Effector memory CD4-positive, alpha-beta T cell (primary cell): Measurements from ENCODE around the gene SNAI3.
A peak's percentile ranks its signal among the peaks of the same experiment; 100 is the strongest.
"Not testable (repeated sequence)": the region's sequence is repeated elsewhere in the genome, so short reads cannot be mapped to it uniquely, and the experiment has no call there.

Experiments
- DNase-seq, 3 donors: peaks; one replicate each; pipeline ENCODE4 v3.0.0-alpha.2; 2020
- H3K27ac ChIP-seq: 2 replicates; pipeline ENCODE4 v1.7.0; 2013; ENCODE audit warnings: mild to moderate bottlenecking, low read length, moderate library complexity; ENCODE audit not compliant: insufficient read depth, poor library complexity, severe bottlenecking
- H3K27me3 ChIP-seq: replicated peaks from 2 replicates; pipeline ENCODE4 v1.7.0; 2013; ENCODE audit warnings: mild to moderate bottlenecking, low read length; ENCODE audit not compliant: insufficient read depth, control insufficient read depth, poor library complexity, severe bottlenecking
- H3K36me3 ChIP-seq: 2 replicates; pipeline ENCODE4 v1.7.0; 2013; ENCODE audit warnings: mild to moderate bottlenecking, low read length, moderate library complexity; ENCODE audit not compliant: control insufficient read depth, insufficient read depth
- H3K4me1 ChIP-seq: 2 replicates; pipeline ENCODE4 v1.7.0; 2013; ENCODE audit warnings: low read length, mild to moderate bottlenecking; ENCODE audit not compliant: control insufficient read depth, insufficient read depth, poor library complexity, severe bottlenecking
- H3K4me3 ChIP-seq: 2 replicates; pipeline ENCODE4 v1.7.0; 2013; ENCODE audit warnings: low read length, low read depth, mild to moderate bottlenecking; ENCODE audit not compliant: insufficient read depth, poor library complexity, severe bottlenecking
- H3K9me3 ChIP-seq: 2 replicates; pipeline ENCODE4 v1.7.0; 2013; ENCODE audit warnings: mild to moderate bottlenecking, low read length, moderate library complexity; ENCODE audit not compliant: control insufficient read depth

The SNAI3 gene

DNA sequence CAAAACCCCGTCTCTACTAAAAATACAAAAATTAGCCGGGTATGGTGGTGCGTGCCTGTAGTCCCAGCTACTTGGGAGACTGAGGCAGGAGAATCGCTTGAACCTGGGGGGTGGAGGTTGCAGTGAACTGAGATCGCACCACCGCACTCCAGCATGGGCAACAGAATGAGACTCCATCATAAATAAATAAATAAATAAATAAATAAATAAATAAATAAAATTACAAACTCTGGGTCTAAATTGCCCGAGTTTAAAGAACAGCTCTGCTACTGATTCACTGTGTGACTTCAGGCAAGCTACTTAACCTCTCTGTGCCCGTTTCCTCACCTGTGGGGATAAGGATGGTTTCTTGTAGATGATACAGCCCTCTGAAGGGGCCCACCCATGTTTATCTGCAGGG lies 16.8 kb downstream of the SNAI3 start:
- not testable (repeated sequence) for H3K4me3 ChIP-seq, H3K27me3 ChIP-seq, H3K27ac ChIP-seq, DNase-seq, H3K9me3 ChIP-seq, H3K36me3 ChIP-seq, H3K4me1 ChIP-seq

DNA sequence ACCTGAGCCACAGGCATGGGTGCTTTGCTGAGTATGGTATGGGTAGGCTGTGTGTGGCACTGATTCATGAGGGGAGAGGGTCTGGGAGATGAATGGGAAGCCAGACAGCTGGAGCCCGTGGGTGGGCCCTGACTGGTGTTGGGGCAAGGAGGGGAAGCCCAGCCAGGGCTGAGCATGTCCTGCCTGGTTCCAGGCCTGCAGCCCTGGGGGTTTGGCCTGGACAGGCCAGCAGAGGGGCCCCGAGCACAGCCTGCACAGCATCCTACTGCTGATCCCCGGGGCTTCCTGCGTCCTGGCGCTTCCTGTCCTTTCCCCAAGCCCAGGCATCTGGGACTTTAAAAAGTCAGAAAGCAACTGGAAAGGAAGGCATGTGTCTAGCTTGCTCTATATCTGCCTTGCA lies 18.8 kb downstream of the SNAI3 start:
- H3K36me3 ChIP-seq: no peaks in the 10 kb centered on the region
- no peak overlapping the region for H3K27ac ChIP-seq
- H3K27me3 ChIP-seq: no peaks in the 10 kb centered on the region
- H3K9me3 ChIP-seq: no peaks in the 10 kb centered on the region
- DNase-seq: no peak
- no peak overlapping the region for H3K4me3 ChIP-seq
- H3K4me1 ChIP-seq: peaks cover 6% of the 10 kb centered on the region

DNA sequence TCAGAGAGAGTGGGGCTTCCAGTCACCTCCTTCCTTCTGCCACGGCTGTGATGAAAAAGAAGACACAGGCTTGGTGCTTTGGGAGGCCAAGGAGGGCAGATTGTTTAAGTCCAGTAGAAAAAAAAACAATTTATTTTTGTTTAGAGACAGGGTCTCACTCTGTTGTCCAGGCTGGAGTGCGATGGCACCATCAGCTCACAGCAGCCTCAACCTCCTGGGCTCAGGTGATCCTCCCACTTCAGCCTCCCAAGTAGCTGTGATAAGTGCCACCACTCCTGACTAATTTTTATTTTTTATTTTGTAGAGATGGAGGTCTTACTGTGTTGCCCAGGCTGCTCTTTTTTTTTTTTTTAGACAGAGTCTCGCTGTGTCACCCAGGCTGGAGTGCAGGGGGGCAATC lies 20.7 kb downstream of the SNAI3 start:
- no peak overlapping the region for H3K27ac ChIP-seq
- peaks cover 14% of the 10 kb centered on the region for H3K4me1 ChIP-seq
- no peak for DNase-seq
- no peaks in the 10 kb centered on the region for H3K36me3 ChIP-seq
- H3K9me3 ChIP-seq: no peaks in the 10 kb centered on the region
- H3K27me3 ChIP-seq: no peaks in the 10 kb centered on the region
- no peak overlapping the region for H3K4me3 ChIP-seq

DNA sequence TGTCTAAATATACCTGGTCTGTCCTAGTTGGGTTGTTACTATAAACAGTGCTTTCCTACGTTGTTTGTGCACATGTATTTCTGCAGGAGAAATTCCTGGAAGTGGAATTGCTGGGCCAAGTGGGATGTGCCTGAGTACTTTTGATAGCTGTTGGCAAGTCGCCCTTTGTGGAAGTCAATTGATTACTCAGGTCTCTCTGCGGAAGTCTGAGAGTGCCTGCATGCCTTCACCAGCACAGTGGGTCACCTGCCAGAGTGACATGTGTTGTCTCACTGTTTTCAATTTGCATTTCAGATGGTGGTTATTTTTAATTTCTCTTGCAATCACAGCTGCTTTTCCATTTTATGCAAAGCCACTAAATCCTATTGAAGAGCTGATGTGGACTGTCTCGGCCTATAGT lies 21.2 kb downstream of the SNAI3 start:
- no peak for DNase-seq
- no peak overlapping the region for H3K4me3 ChIP-seq

DNA sequence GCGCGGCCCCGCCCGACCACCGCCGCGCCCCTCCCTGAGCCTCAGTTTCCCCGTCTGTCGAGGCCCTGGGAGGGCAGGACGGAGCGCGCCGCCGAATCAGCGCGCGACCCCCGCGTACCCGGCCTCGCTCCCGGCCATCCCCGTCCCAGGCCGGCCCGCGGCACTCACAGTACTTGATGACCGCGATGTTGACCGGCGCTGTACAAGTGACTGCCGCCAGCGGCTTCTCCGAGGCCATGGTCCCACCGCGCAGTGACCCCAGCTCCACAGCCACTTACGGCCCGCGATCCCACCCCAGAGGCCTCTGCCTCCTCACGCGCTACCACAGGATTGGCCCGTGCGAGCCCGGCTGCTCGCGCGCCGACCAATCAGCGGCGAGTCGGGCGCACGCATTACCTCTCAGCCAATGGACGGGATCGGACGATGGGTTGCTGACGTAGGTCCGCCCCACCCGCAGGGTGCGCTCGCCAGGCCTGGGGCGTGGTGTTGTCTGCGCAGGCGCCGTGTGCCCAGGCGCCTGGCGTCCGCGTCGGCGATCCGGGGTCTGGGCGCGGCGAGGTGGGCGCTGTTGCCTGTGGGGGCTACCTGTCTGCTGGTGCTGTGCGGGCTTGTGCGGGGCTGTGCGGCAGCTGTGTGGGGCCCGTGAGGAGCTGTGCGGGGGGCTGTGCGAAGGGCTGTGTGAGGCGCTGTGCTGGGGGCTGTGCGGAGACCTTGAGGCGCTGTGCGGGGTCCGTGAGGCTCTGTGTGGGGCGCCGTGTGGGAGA lies 23.3 kb downstream of the SNAI3 start, which contains the start of gene MVD:
Gene MVD (minus strand): TSS at position 249 of the 764 bp plus-strand sequence. CDS start 11 bp downstream, at position 238.
- H3K27ac ChIP-seq: peak within 1 kb of the TSS; percentile 83
- H3K4me1 ChIP-seq: peaks cover 14% of the 10 kb centered on the region
- no peaks in the 10 kb centered on the region for H3K27me3 ChIP-seq
- peak within 1 kb of the TSS; percentile 97 for H3K4me3 ChIP-seq
- peak; percentile 93 to 96 (median 93) for DNase-seq
- no peaks in the 10 kb centered on the region for H3K36me3 ChIP-seq
- H3K9me3 ChIP-seq: no peaks in the 10 kb centered on the region

More for the DNA sequence above, 21.2 kb downstream of the SNAI3 start:
- no peak overlapping the region for H3K27ac ChIP-seq
- H3K4me1 ChIP-seq: peaks cover 14% of the 10 kb centered on the region
- no peaks in the 10 kb centered on the region for H3K9me3 ChIP-seq
- no peaks in the 10 kb centered on the region for H3K27me3 ChIP-seq
- no peaks in the 10 kb centered on the region for H3K36me3 ChIP-seq

DNA sequence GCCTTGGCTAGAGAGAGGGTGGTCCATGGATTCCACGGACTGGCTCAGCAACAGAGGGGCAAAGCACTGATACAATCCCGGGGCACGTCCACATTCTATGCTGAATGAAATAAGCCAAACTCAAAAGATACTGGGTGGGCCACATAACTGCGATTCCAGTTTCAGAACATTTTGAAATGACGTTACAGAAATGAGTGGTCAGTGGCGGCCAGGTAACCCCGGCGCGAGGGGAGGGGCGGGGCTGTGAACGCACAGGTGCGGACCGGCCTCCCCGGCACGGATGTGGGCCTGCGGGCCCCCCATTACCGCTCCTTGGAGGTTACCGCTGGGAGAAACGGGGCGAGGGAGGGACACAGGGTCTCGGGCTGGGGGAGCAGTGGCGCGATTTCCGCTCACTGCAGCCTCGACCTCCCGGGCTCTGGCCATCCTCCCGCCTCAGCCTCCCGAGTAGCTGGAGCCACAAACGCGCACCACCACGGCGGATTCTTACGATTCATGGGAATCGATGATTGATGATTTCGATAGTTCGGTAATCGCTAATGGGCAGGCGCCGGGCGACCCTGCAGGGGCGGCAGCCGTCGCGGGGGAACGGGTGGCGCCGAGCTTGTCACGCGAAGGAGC lies 24.0 kb downstream of the SNAI3 start:
- H3K4me3 ChIP-seq: peak overlapping the region; percentile 97
- H3K27me3 ChIP-seq: no peaks in the 10 kb centered on the region
- no peaks in the 10 kb centered on the region for H3K9me3 ChIP-seq
- no peak for DNase-seq
- H3K27ac ChIP-seq: peak overlapping the region; percentile 83
- H3K4me1 ChIP-seq: peaks cover 14% of the 10 kb centered on the region
- no peaks in the 10 kb centered on the region for H3K36me3 ChIP-seq

DNA sequence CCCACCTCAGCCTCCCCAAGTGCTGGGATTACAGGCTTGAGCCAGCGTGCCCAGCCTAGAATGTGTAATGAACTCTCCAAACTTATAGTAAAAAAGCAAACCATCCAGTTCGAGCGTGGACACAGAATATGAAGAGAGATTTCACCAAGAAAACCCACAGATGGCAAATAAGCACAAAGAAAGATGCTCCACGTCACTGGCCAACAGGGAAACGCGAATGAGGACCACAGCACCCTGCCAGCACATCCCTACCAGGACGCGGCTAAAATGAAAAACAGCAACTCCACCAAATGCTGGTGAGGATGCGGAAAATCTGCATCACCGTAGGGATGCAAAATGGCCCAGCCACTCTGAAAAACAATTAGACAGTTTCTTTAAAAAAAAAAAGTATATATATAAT lies 24.8 kb downstream of the SNAI3 start:
- Histone ChIP-seq H3K27me3 (no peaks in the 10 kb centered on the region), H3K27ac (no peak overlapping the region), H3K36me3 (no peaks in the 10 kb centered on the region), H3K4me3 (no peak overlapping the region), H3K4me1 (peaks cover 14% of the 10 kb centered on the region), H3K9me3 (no peaks in the 10 kb centered on the region)
- no peak for DNase-seq

DNA sequence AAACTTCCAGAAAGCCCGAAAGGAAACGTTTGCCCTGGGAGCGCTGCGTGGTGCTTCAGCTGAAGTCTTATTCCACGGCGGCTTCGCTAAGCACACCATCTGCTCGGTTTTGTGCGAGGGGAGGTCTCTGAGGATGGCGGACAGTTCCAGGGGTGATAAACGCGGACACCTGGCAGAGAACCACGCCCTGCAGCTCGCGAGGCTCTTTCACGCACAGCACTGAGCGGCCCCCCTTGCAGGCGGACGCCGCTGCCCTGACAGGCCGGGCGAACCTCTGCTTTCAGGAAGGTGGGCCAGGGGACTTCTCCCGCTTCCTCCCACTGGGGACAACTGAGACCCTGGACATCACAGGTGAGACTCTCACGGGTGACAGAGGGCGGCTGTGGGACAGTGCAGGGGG lies 27.1 kb downstream of the SNAI3 start:
- Histone ChIP-seq H3K4me1 (peaks cover 14% of the 10 kb centered on the region), H3K27ac (no peak overlapping the region), H3K36me3 (peaks cover 5% of the 10 kb centered on the region), H3K4me3 (no peak overlapping the region), H3K9me3 (no peaks in the 10 kb centered on the region), H3K27me3 (no peaks in the 10 kb centered on the region)
- no peak for DNase-seq

DNA sequence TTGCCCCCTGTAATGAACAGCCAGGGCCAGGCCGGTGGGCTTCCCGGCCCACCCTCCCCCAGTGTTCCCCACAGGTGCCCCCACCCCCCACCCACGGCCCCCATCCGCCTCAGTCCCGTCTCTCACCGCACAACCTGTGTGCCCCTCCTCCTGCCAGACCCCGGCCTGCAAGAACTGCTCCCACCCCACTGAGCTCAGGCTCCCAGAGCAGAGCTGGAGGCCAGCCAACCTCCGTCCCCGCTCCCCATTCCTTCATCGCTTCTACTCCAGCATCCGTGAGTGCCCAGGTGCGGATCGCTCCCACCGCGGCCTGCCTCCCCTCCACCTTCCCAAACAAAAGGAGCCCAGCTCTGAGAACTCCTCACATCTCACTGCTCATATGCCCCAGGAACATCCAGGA lies 27.6 kb downstream of the SNAI3 start:
- peaks cover 5% of the 10 kb centered on the region for H3K36me3 ChIP-seq
- no peaks in the 10 kb centered on the region for H3K27me3 ChIP-seq
- no peak overlapping the region for H3K27ac ChIP-seq
- DNase-seq: no peak
- no peak overlapping the region for H3K4me3 ChIP-seq
- H3K4me1 ChIP-seq: peaks cover 10% of the 10 kb centered on the region
- H3K9me3 ChIP-seq: no peaks in the 10 kb centered on the region

DNA sequence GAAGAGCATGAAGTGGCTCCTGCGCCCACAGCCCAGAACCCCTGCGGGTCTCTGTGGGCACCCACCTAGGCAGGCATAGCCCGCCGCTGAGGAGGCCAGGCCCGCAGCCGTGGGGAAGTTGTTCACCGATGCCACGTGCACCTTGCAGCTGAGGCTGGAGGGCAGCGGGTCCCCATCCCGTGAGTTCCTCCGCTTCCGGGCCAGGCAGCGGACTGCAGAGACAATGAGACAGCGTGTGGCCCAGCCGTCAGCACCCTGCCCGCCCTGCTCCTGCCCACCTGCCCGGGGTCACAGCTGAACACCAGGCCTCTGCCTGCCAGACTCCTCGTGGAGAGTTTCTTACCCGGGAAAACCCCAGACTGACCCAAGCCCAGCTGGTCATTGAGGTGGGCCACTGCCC lies 28.9 kb downstream of the SNAI3 start:
- DNase-seq: no peak
- H3K27ac ChIP-seq: no peak overlapping the region
- no peaks in the 10 kb centered on the region for H3K9me3 ChIP-seq
- peaks cover 5% of the 10 kb centered on the region for H3K36me3 ChIP-seq
- no peaks in the 10 kb centered on the region for H3K27me3 ChIP-seq
- H3K4me1 ChIP-seq: peaks cover 7% of the 10 kb centered on the region
- no peak overlapping the region for H3K4me3 ChIP-seq
